WTC11 (cell line): ENCODE data around the gene HTT-AS. TPM values are rescaled to one million over a fixed set of nuclear protein-coding genes. Genes with fewer than 3 reads are reported as not detected.

ENCODE experiments used
- ATAC-seq: fragments of 200-7000 bp; cut with Tn5 transposase; 2 replicates; pipeline ENCODE4 v1.10.0; 2021; ENCODE audit warnings: mild to moderate bottlenecking, moderate library complexity
- CTCF ChIA-PET: fragments of 300-600 bp; sonication (Branson Sonifier 250); formaldehyde crosslinking; loops from one replicate; lab custom pipeline; 2021; ENCODE audit warnings: antibody characterized with exemption; lab: Charles Lee
- POLR2A ChIA-PET: fragments of 350-600 bp; sonication (Branson Sonifier 250); formaldehyde crosslinking; loops from one replicate; lab custom pipeline; 2021; ENCODE audit warnings: antibody characterized with exemption; lab: Charles Lee
- DNase-seq: peaks from one replicate; pipeline ENCODE4 v3.0.0; 2021; ENCODE audit warnings: low spot score
- H3K27ac Mint-ChIP-seq: 2 replicates; pipeline ENCODE4 v1.8.0; 2021; ENCODE audit warnings: mixed read lengths
- H3K27me3 Mint-ChIP-seq: 2 replicates; pipeline ENCODE4 v1.8.0; 2021; ENCODE audit warnings: low read depth, mild to moderate bottlenecking, moderate library complexity, mixed read lengths
- H3K36me3 Mint-ChIP-seq: 2 replicates; pipeline ENCODE4 v1.8.0; 2021; ENCODE audit warnings: mixed read lengths
- H3K4me1 Mint-ChIP-seq: 2 replicates; pipeline ENCODE4 v1.8.0; 2022; ENCODE audit warnings: mixed read lengths
- H3K4me3 Mint-ChIP-seq: 2 replicates; pipeline ENCODE4 v1.8.0; 2021; ENCODE audit warnings: mild to moderate bottlenecking, moderate library complexity, mixed read lengths
- H3K9me3 Mint-ChIP-seq: 2 replicates; pipeline ENCODE4 v1.8.0; 2021; ENCODE audit warnings: mixed read lengths
- ARID4B ChIP-seq: sonication (generic); formaldehyde crosslinking; IDR thresholded peaks from 2 replicates; pipeline ENCODE4 v1.8.0; 2023; ENCODE audit warnings: missing genetic modification reagents, mild to moderate bottlenecking, borderline replicate concordance
- CTCF ChIP-seq: fragments of 200-600 bp; IDR thresholded peaks from 2 replicates; pipeline ENCODE4 v1.8.0; 2022; ENCODE audit warnings: antibody characterized with exemption
- EMX1 ChIP-seq: fragments of 250-450 bp; sonication (Bioruptor Pico); IDR thresholded peaks from 2 replicates; pipeline ENCODE4 v1.8.0; 2021; ENCODE audit warnings: mild to moderate bottlenecking
- ETV6 ChIP-seq: sonication (generic); formaldehyde crosslinking; IDR thresholded peaks from 2 replicates; pipeline ENCODE4 v1.8.1; 2022; ENCODE audit warnings: mild to moderate bottlenecking, missing genetic modification reagents
- FOXP1 ChIP-seq: sonication (generic); formaldehyde crosslinking; IDR thresholded peaks from 2 replicates; pipeline ENCODE4 v1.8.0; 2022; ENCODE audit warnings: missing genetic modification reagents, mild to moderate bottlenecking, moderate library complexity, borderline replicate concordance
- JUN ChIP-seq: sonication (generic); formaldehyde crosslinking; IDR thresholded peaks from 2 replicates; pipeline ENCODE4 v1.8.0; 2023; ENCODE audit warnings: mild to moderate bottlenecking, missing genetic modification reagents
- KAT7 ChIP-seq: sonication (generic); formaldehyde crosslinking; IDR thresholded peaks from 2 replicates; pipeline ENCODE4 v1.8.1; 2023; ENCODE audit warnings: missing genetic modification reagents, mild to moderate bottlenecking, borderline replicate concordance
- NR3C1 ChIP-seq: sonication (generic); formaldehyde crosslinking; conservative IDR thresholded peaks from 2 replicates; pipeline ENCODE4 v1.8.1; 2023; ENCODE audit warnings: low read depth, mild to moderate bottlenecking, missing genetic modification reagents
- PREB ChIP-seq: sonication (generic); formaldehyde crosslinking; IDR thresholded peaks from 2 replicates; pipeline ENCODE4 v1.8.1; 2022; ENCODE audit warnings: mild to moderate bottlenecking, missing genetic modification reagents, moderate library complexity, borderline replicate concordance
- RELA ChIP-seq: sonication (generic); formaldehyde crosslinking; IDR thresholded peaks from 2 replicates; pipeline ENCODE4 v1.8.1; 2022; ENCODE audit warnings: missing genetic modification reagents, mild to moderate bottlenecking, borderline replicate concordance
- RORB ChIP-seq: fragments of 250-450 bp; sonication (Bioruptor Pico); IDR thresholded peaks from 2 replicates; pipeline ENCODE4 v1.9.0; 2021; ENCODE audit warnings: mild to moderate bottlenecking
- ZBTB43 ChIP-seq: sonication (generic); formaldehyde crosslinking; IDR thresholded peaks from 2 replicates; pipeline ENCODE4 v1.8.1; 2023; ENCODE audit warnings: mild to moderate bottlenecking, missing genetic modification reagents
- total RNA-seq: library from RNA; stranded (reverse); gene quantifications from 3 replicates; pipeline ENCODE4 v1.2.3, GENCODE V29; 2021
- TF ChIP-seq, protein P1 (sequence below): sonication (generic); formaldehyde crosslinking; conservative IDR thresholded peaks from 2 replicates; pipeline ENCODE4 v1.8.1; 2023; ENCODE audit warnings: mild to moderate bottlenecking, low read depth, missing genetic modification reagents, moderate library complexity
- TF ChIP-seq, protein P2 (sequence below): sonication (generic); formaldehyde crosslinking; IDR thresholded peaks from 2 replicates; pipeline ENCODE4 v1.8.0; 2022; ENCODE audit warnings: mild to moderate bottlenecking, missing genetic modification reagents

Gene HTT-AS
- total RNA-seq, 1 experiment from 2014 or later: not detected

DNA sequence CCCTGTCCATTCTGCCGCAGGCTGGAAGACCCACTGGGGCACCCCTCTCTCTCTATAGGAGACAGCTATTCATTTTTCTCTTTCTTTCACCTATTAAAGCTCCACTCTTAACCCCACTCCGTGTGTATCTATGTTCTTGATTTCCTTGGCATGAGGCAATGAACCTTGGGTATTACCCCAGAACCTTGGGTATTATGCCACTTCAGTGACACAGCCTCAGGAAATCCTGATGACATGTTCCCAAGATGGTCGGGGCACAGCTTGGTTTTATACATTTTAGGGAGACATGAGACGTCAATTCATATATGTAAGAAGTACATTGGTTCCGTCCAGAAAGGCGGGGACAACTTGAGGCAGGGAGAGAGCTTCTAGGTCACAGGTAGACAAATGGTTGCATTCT lies 13.4 kb downstream of the HTT-AS start (continued):
- TF ChIP-seq, protein P1, sequence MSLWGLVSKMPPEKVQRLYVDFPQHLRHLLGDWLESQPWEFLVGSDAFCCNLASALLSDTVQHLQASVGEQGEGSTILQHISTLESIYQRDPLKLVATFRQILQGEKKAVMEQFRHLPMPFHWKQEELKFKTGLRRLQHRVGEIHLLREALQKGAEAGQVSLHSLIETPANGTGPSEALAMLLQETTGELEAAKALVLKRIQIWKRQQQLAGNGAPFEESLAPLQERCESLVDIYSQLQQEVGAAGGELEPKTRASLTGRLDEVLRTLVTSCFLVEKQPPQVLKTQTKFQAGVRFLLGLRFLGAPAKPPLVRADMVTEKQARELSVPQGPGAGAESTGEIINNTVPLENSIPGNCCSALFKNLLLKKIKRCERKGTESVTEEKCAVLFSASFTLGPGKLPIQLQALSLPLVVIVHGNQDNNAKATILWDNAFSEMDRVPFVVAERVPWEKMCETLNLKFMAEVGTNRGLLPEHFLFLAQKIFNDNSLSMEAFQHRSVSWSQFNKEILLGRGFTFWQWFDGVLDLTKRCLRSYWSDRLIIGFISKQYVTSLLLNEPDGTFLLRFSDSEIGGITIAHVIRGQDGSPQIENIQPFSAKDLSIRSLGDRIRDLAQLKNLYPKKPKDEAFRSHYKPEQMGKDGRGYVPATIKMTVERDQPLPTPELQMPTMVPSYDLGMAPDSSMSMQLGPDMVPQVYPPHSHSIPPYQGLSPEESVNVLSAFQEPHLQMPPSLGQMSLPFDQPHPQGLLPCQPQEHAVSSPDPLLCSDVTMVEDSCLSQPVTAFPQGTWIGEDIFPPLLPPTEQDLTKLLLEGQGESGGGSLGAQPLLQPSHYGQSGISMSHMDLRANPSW (CRISPR knock-in tag): no peak
- no peak for TF ChIP-seq EMX1
- no peak for TF ChIP-seq KAT7 (CRISPR knock-in tag)
- no peak for TF ChIP-seq ETV6 (CRISPR knock-in tag)

DNA sequence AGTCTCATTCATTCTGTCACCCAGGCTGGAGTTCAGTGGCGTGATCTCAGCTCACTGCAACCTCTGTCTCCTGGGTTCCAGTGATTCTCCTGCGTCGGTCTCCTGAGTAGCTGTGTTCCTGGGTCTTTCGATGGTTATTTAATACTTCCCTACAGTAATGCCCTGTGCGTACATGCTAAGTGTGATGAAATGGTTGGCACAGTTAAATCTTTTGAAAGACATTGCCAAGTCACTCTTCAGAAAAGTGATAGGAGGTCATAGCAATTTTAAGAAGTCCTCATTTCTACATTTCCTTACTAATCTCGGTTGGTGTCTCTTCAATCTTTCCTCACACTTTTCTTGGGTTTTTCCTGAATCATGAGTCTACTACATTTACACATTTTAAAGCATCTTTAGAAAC lies 14.4 kb downstream of the HTT-AS start:
- H3K4me1 Mint-ChIP-seq: no peaks in the 10 kb centered on the region

More for the DNA sequence above, 14.4 kb downstream of the HTT-AS start:
- Mint-ChIP-seq H3K27ac (no peak overlapping the region), H3K9me3 (peaks cover 29% of the 10 kb centered on the region), H3K27me3 (peaks cover 14% of the 10 kb centered on the region), H3K36me3 (peaks cover 17% of the 10 kb centered on the region), H3K4me3 (no peak overlapping the region)
- ATAC-seq (no peak), DNase-seq (no peak)
- POLR2A ChIA-PET: no interaction called here
- TF ChIP-seq, protein P2, sequence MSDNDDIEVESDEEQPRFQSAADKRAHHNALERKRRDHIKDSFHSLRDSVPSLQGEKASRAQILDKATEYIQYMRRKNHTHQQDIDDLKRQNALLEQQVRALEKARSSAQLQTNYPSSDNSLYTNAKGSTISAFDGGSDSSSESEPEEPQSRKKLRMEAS: no peak
- TF ChIP-seq JUN (CRISPR knock-in tag) (no peak), NR3C1 (CRISPR knock-in tag) (no peak), ZBTB43 (no peak), RORB (CRISPR knock-in tag) (no peak), CTCF (no peak), PREB (no peak), FOXP1 (CRISPR knock-in tag) (no peak), ARID4B (CRISPR knock-in tag) (no peak), RELA (CRISPR knock-in tag) (no peak)
- CTCF ChIA-PET: interaction anchor here (1.2 kb wide), 1 partner anchor 51 kb away, joined by 3 read pairs; no protein-coding TSS in a partner anchor
